ENCODE data around the gene NAV3.
"Not testable (repeated sequence)": the region's sequence is repeated elsewhere in the genome, so short reads cannot be mapped to it uniquely, and the experiment has no call there.

Gene NAV3

DNA sequence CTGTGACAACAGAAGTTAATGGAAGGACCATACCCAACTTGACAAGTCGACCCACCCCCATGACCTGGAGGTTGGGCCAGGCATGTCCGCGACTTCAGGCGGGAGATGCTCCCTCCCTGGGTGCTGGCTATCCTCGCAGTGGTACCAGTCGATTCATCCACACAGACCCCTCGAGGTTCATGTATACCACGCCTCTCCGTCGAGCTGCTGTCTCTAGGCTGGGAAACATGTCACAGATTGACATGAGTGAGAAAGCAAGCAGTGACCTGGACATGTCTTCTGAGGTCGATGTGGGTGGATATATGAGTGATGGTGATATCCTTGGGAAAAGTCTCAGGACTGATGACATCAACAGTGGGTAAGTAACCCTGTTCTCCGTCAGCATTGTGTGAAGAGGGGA is 220.1 kb downstream of the NAV3 start:
- DNase-seq (ENCODE audit: low read depth in 2 of 2), result no peak

DNA sequence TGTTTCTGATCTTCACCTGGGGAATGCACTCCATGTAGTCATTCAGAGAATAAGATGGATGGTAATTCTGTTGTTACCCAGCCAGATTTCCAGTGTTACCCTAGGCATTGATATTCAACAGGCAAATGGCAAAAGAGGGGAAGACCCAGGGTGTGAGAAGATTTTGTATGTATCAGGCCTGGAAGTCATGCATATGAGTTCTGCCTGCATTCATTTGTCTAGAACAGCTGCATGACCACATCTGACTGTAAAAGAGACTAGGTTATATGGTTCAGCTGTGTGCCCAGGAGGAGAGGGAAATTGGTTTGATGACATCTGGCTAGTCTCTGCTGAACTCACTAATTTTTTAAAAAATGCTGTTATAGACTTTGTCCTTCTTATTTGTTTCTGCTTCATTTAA is 224.9 kb downstream of the NAV3 start:
- no peak for DNase-seq (ENCODE audit: low read depth in 2 of 2)

DNA sequence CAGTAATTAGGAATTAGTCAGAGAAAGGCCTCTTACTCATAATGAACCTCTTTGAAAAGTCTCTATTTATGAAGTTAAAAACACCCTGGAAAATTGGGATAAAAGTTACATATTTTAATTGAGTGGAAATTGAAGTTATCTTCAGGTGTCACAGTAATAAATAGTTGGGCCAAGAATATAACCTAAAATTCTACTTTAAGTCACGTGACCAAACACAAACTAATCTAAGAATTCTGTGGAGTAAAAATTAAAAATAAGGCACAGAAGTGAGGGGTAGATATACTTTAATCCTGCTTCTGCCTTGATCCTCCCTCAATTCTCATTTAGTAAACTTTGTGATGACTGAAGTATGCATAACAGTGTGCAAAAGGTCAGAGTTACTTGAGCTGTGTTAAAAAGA is 226.4 kb downstream of the NAV3 start:
- no peak for DNase-seq (ENCODE audit: low read depth in 2 of 2)

DNA sequence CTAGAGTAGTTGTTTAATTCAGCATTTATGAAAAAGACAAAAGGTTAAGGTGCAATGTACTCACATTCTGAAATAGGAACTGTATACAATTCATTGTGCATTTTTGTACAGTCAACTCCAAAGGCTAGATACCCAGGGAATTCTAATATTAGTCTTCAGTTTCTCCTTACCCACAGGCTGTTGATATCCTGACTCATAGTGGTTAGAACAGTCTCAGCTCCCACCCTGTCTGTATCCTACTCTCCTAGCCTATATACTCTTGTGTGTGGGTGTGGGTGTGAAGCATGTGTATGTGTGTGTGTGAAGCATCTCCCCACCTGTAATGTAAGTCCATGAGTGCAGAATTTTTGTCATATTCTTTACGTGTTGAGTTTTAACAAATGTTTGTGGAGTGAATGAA is 229.5 kb downstream of the NAV3 start:
- DNase-seq (ENCODE audit: low read depth in 2 of 2), result no peak

GRCh38 chr12:78062786-78063185 is 232.1 kb downstream of the NAV3 start:
- no peak for DNase-seq (ENCODE audit: low read depth in 2 of 2)

DNA sequence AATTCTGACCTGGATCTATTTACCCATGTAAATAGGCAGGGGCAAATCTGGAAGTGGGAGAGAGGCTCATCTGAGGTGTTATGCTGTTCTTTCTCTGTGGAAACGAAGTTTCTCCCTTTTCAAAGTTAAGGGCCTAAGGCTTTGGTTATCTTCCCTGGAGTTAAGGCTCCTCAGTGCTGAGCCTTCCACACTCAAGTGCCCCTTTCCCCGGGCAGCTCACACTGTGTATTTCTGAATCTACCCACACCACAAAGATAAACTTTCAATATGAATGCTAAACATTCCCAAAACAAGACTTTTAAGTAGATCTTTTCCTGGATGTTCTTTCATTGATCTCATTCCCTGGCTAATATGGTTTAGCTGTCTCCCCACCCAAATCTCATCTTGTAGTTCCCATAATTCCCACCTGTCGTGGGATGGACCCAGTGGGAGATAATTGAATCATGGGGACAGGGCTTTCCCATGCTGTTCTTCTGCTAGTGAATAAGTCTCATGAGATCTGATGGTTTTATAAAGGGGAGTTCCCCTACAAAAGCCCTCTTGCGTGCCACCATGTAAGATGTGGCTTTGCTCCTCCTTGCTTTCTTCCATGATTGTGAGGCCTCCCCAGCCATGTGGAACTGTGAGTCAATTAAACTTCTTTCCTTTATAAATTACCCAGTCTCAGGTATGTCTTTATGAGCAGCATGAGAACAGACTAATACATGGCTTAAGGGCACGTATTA is 251.1 kb downstream of the NAV3 start:
- no peak for DNase-seq (ENCODE audit: low read depth in 2 of 2)

GRCh38 chr12:78085542-78086182 is 255.0 kb downstream of the NAV3 start:
- DNase-seq (ENCODE audit: low read depth in 2 of 2), result no peak

DNA sequence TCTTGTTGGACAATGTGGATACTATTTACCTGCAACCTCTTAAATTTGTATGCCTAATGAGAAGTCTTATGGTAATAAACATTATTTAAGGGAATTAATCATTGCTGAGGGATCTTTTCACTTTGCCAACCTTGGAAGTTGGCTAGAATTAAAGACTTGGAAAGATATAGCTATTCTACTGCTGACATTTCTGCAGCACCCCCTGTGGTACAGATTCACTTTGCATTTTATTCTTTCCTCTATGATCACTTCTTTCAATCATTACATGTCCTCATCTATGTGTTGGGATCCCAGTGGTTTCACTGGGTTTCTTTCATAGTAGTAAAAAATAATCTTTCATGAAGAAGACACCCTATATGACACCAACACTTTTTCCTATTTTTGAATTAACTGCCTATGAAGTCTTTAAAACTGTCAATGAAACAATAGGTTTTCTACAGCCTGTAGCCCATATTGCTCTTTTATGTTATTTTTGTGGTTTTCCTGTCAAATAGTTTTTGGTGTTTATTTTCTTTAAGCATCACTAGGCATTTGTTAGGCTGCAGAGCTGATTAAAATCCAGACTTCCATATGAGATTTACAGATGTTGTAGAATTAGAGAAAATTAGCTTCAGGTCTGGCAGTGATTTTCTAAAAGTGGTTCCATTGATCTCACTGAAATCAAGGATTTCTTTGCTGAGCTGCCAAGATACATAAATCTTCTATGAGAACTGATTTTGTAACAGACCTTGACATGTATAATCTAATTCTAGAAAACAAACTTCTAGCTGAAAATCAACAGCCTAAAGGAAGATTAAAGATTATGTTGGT is 256.1 kb downstream of the NAV3 start:
- DNase-seq (ENCODE audit: low read depth in 2 of 2), result no peak

- no peak for DNase-seq (ENCODE audit: low read depth in 2 of 2)
Measured at GRCh38 chr12:78087363-78087675, 256.6 kb downstream of the NAV3 start.

DNA sequence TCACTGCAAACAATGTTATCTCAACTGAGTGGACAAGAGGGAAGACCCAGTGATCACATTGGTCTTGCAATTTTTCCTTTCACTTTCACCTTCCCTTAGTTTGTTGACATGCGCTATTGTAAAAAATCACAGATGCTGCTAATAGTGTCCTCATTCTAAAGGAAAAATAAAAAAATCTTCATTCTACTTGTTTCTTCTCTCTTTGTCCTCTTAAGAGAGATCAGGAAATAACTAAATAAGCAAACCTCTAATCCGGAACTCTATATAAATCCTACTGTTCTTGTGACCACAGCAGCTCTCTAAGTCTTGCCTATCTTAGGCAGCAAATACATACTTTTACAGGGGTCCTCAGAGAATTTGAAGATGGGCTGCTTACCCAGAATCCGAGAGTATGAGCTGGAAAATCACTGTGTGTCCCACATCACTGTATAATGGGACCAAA is 257.7 kb downstream of the NAV3 start:
- no peak for DNase-seq (ENCODE audit: low read depth in 2 of 2)

DNA sequence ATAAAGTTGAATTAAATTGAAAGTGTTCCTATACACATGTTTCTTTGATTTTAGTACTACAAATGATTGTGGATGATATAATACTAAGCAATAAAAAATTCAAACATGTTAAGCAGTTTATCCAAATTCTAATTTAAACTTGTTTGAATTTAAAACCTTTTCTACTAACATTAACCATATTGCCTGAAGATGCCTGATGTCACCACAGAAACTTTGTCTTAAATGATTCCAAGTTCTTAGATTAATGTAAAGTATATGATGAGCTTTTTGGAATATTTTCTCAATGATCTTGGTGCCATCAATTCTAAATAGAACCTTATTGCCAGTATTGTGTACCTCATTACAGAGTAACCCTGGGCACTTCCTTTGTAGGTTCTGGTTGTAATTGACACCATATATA is 259.6 kb downstream of the NAV3 start:
- no peak for DNase-seq (ENCODE audit: low read depth in 2 of 2)

DNA sequence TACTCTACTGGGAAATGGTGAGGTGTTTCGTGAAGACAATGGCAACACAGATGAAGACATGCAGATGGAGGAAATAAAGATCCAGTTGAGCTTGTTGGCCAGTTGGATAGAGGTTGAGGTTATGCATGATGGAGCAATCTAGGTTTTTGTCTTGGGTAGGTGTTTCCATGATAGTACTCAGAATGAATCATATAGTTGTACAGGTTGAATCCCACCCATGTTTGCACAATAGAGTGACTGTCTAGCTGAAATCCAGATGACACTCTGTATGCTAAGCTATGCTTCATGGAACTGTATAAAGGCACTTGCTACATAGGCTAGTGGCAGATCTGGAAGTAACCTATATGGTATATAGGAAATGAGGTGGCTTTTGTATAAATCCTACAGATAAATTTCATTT is 264.9 kb downstream of the NAV3 start:
- DNase-seq (ENCODE audit: low read depth in 2 of 2), result no peak

GRCh38 chr12:78096909-78097597 is 266.4 kb downstream of the NAV3 start:
- DNase-seq (ENCODE audit: low read depth in 2 of 2), result no peak

DNA sequence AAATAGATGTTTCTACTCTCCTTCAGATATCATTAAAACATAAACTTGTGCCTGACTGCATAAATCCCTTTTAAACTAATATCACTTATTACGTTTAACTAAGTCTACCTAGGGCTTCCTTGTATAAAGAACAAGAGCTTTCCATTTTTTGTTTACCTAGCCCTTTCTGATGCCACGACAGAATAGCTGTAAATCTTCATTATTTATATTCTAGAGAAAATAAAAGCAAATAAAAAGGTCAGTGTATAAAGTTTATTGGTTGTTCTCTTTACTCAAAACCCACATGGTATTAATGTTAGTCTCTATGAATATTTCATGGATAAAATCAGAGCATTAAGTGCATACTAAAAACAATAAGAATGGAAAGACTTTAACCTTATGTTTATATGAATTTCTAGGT is 269.1 kb downstream of the NAV3 start:
- no peak for DNase-seq (ENCODE audit: low read depth in 2 of 2)

GRCh38 chr12:78101113-78101876 is 270.6 kb downstream of the NAV3 start:
- no peak for DNase-seq (ENCODE audit: low read depth in 2 of 2)

- DNase-seq (ENCODE audit: low read depth in 2 of 2), result no peak
Measured at GRCh38 chr12:78101946-78102635, 271.4 kb downstream of the NAV3 start.

DNA sequence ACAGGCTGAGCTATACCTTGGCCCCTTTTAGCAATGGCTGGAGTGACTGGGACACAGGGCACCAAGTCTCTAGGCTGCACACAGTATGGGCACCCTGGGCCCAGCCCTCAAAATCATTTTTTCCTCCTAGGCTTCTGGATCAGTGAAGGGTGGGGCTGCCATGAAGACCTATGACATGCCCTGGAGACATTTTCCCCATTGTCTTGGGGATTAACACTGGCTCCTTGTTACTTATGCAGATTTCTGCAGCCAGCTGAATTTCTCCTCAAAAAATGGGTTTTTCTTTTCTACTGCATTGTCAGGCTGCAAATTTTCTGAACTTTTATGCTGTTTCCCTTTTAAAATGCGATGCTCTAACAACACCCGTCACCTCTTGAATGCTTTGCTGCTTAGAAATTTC is 272.1 kb downstream of the NAV3 start:
- not testable (repeated sequence) for DNase-seq (ENCODE audit: low read depth in 2 of 2)

DNA sequence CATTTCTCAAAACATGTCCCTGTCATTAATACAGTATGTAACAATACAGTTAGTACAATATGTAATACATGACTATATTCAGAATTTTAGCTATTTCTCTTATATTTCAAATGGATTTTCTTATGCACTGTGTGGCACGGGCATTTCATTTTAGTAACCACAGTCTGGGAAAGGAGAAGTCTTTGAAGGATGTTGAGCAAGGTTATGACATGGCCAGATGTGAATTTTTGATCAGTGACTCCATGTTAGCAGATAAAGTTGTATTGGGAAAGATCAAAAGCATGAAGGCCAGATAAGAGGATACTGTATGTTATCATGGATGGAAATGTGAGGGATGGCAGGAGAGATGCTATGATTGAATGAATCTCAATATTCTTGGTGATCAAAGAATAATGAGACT is 285.2 kb downstream of the NAV3 start:
- no peak for DNase-seq (ENCODE audit: low read depth in 2 of 2)

- DNase-seq (ENCODE audit: low read depth in 2 of 2), result no peak
Measured at GRCh38 chr12:78118036-78118435, 287.3 kb downstream of the NAV3 start.

DNA sequence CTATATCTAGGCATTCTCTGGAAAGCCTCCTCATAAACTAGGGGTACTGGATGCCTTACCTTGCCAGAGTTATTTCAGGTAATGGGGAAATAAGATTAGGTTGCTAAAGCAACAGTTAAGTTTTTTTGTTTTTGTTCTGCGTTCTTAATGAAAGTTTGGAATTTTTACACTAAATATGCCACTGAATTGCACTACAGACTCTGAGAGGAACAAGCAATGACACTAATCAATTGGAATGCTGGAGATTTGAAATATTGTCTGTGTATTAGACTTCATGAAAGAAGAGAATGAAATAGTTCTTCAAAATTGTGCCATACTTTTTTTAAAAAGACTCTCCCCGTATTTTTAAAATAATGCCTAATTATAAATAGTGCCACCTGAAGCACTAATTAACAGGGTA is 287.8 kb downstream of the NAV3 start:
- DNase-seq (ENCODE audit: low read depth in 2 of 2), result no peak

- DNase-seq (ENCODE audit: low read depth in 2 of 2), result no peak
Measured at GRCh38 chr12:78119351-78119918, 288.7 kb downstream of the NAV3 start.

All from stimulated activated CD4-positive, alpha-beta T cell treated with anti-CD3 and anti-CD28 coated beads, Interleukin-1b, Interleukin-23, amount 100 ng/mL, for 4 hours (primary cell).